Transverse colon (tissue), 4 donors: ENCODE measurements around the gene MCM8.

Experiments used
- EP300 ChIP-seq: sonication (generic); formaldehyde crosslinking; IDR thresholded peaks from one replicate; pipeline ENCODE4 v1.6.1; 2017; ENCODE audit warnings: antibody characterized with exemption, low read depth
- POLR2A ChIP-seq: fragments of 450-650 bp; IDR thresholded peaks from one replicate; pipeline ENCODE4 v1.6.1; 2016; ENCODE audit warnings: antibody characterized with exemption, mild to moderate bottlenecking, moderate library complexity
- POLR2AphosphoS5 ChIP-seq, 3 donors: sonication (generic); formaldehyde crosslinking; IDR thresholded peaks; one replicate each; pipeline ENCODE4 v1.6.1; 2016; ENCODE audit warnings: antibody characterized with exemption in 3 of 3
- TF ChIP-seq, protein P1 (sequence below), 5 experiments: fragments of 200-600 bp in 3 of 5; fragments of 450-650 bp in 2 of 5; sonication (generic) in 3 of 5; IDR thresholded peaks; 1 replicate in 2 of 5; 2 replicates in 3 of 5; pipeline ENCODE4 v1.5.1; 2016 to 2017; ENCODE audit warnings: antibody characterized with exemption in 5 of 5, inconsistent platforms in 3 of 5, mild to moderate bottlenecking in 2 of 5, moderate library complexity in 1 of 5

DNA sequence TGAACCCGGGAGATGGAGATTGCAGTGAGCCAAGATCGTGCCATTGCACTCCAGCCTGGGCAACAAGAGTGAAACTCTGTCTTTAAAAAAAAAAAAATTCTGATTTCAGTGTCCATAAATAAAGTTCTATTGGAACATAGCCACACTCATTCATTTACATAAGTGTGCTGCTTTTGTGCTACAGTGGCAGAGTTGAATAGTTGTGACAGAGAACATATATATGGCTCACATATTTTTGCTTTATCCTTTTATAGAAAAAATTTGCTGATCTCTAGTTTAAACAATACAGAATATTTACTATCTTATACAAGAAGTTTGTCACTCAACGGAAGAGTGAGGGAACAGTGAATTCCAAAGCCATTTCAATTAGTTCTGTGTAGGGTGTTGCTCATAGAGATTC lies 18.0 kb downstream of the MCM8 start:
- TF ChIP-seq, protein P1, sequence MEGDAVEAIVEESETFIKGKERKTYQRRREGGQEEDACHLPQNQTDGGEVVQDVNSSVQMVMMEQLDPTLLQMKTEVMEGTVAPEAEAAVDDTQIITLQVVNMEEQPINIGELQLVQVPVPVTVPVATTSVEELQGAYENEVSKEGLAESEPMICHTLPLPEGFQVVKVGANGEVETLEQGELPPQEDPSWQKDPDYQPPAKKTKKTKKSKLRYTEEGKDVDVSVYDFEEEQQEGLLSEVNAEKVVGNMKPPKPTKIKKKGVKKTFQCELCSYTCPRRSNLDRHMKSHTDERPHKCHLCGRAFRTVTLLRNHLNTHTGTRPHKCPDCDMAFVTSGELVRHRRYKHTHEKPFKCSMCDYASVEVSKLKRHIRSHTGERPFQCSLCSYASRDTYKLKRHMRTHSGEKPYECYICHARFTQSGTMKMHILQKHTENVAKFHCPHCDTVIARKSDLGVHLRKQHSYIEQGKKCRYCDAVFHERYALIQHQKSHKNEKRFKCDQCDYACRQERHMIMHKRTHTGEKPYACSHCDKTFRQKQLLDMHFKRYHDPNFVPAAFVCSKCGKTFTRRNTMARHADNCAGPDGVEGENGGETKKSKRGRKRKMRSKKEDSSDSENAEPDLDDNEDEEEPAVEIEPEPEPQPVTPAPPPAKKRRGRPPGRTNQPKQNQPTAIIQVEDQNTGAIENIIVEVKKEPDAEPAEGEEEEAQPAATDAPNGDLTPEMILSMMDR (IDR thresholded peaks at IDR 0.05): no peak
- TF ChIP-seq POLR2A (no peak), EP300 (no peak), POLR2AphosphoS5 (IDR thresholded peaks at IDR 0.05) (no peak)
